ENCODE results near the gene RNLS. TPM values are rescaled to one million over a fixed set of nuclear protein-coding genes. Genes with fewer than 3 reads are reported as not detected.

Gene RNLS
- total and polyA plus RNA-seq, 2 donors from 2014 or later = 19.5 to 21.1 TPM

GRCh38 chr10:88598055-88598454 lies 14.9 kb upstream of the RNLS start:
- no peak for FAIRE-seq
- DNase-seq = no peak
- Histone ChIP-seq H3K9ac (ENCODE audit: low read length in 3 of 3) (no peak overlapping the region), H3K27ac (ENCODE audit: low read depth in 2 of 2, low read length in 2 of 2) (no peak overlapping the region), H3K4me1 (ENCODE audit: control insufficient read depth in 2 of 3, insufficient read depth in 2 of 3, low read depth in 1 of 3, low read length in 3 of 3) (no peaks in the 10 kb centered on the region), H3K9me3 (ENCODE audit: control insufficient read depth in 2 of 3, insufficient read depth in 1 of 3, low read length in 3 of 3) (no peaks in the 10 kb centered on the region), H3K36me3 (ENCODE audit: control insufficient read depth in 2 of 3, insufficient read depth in 3 of 3, low read length in 3 of 3) (no peaks in the 10 kb centered on the region), H3K4me3 (ENCODE audit: low read length in 3 of 3) (no peak overlapping the region), H3K27me3 (ENCODE audit: control insufficient read depth, insufficient read depth, low read length) (no peaks in the 10 kb centered on the region)
- intact Hi-C loops (cut with DNase I) = no loop called here
- TF ChIP-seq CTCF (IDR thresholded peaks at IDR 0.05; ENCODE audit: borderline replicate concordance, extremely low read depth, insufficient read depth) = no peak

GRCh38 chr10:88594482-88594881 lies 11.4 kb upstream of the RNLS start:
- intact Hi-C loops (cut with DNase I) = no loop called here
- no peaks in the 10 kb centered on the region for H3K4me1 ChIP-seq (ENCODE audit: control insufficient read depth in 2 of 3, insufficient read depth in 2 of 3, low read depth in 1 of 3, low read length in 3 of 3)
- no peak overlapping the region for H3K27ac ChIP-seq (ENCODE audit: low read depth in 2 of 2, low read length in 2 of 2)
- H3K9me3 ChIP-seq (ENCODE audit: control insufficient read depth in 2 of 3, insufficient read depth in 1 of 3, low read length in 3 of 3) = no peaks in the 10 kb centered on the region
- DNase-seq = no peak
- H3K9ac ChIP-seq (ENCODE audit: low read length in 3 of 3) = no peak overlapping the region
- H3K36me3 ChIP-seq (ENCODE audit: control insufficient read depth in 2 of 3, insufficient read depth in 3 of 3, low read length in 3 of 3) = no peaks in the 10 kb centered on the region
- no peaks in the 10 kb centered on the region for H3K27me3 ChIP-seq (ENCODE audit: control insufficient read depth, insufficient read depth, low read length)
- no peak overlapping the region for H3K4me3 ChIP-seq (ENCODE audit: low read length in 3 of 3)
- no peak for FAIRE-seq
- no peak for TF ChIP-seq CTCF (IDR thresholded peaks at IDR 0.05; ENCODE audit: borderline replicate concordance, extremely low read depth, insufficient read depth)

GRCh38 chr10:88592906-88593305 lies 9.8 kb upstream of the RNLS start:
- intact Hi-C loops (cut with DNase I) = no loop called here
- TF ChIP-seq CTCF (IDR thresholded peaks at IDR 0.05; ENCODE audit: borderline replicate concordance, extremely low read depth, insufficient read depth) = no peak
- Histone ChIP-seq H3K27ac (ENCODE audit: low read depth in 2 of 2, low read length in 2 of 2) (no peak overlapping the region), H3K4me3 (ENCODE audit: low read length in 3 of 3) (no peak overlapping the region), H3K9ac (ENCODE audit: low read length in 3 of 3) (no peak overlapping the region), H3K4me1 (ENCODE audit: control insufficient read depth in 2 of 3, insufficient read depth in 2 of 3, low read depth in 1 of 3, low read length in 3 of 3) (no peaks in the 10 kb centered on the region), H3K9me3 (ENCODE audit: control insufficient read depth in 2 of 3, insufficient read depth in 1 of 3, low read length in 3 of 3) (no peaks in the 10 kb centered on the region), H3K27me3 (ENCODE audit: control insufficient read depth, insufficient read depth, low read length) (no peaks in the 10 kb centered on the region), H3K36me3 (ENCODE audit: control insufficient read depth in 2 of 3, insufficient read depth in 3 of 3, low read length in 3 of 3) (no peaks in the 10 kb centered on the region)
- DNase-seq = no peak
- no peak for FAIRE-seq

- Histone ChIP-seq H3K27me3 (ENCODE audit: control insufficient read depth, insufficient read depth, low read length) (no peaks in the 10 kb centered on the region), H3K36me3 (ENCODE audit: control insufficient read depth in 2 of 3, insufficient read depth in 3 of 3, low read length in 3 of 3) (no peaks in the 10 kb centered on the region), H3K4me1 (ENCODE audit: control insufficient read depth in 2 of 3, insufficient read depth in 2 of 3, low read depth in 1 of 3, low read length in 3 of 3) (no peaks in the 10 kb centered on the region), H3K9me3 (ENCODE audit: control insufficient read depth in 2 of 3, insufficient read depth in 1 of 3, low read length in 3 of 3) (no peaks in the 10 kb centered on the region), H3K27ac (ENCODE audit: low read depth in 2 of 2, low read length in 2 of 2) (no peak overlapping the region), H3K9ac (ENCODE audit: low read length in 3 of 3) (no peak overlapping the region), H3K4me3 (ENCODE audit: low read length in 3 of 3) (no peak overlapping the region)
- FAIRE-seq (no peak), DNase-seq (no peak)
- intact Hi-C loops (cut with DNase I) = no loop called here
- no peak for TF ChIP-seq CTCF (IDR thresholded peaks at IDR 0.05; ENCODE audit: borderline replicate concordance, extremely low read depth, insufficient read depth)
Measured at GRCh38 chr10:88592381-88592780, 9.3 kb upstream of the RNLS start.
